NT2/D1 (cell line): ENCODE measurements around the gene MGARP.

Source experiments
- DNase-seq: peaks from one replicate; pipeline ENCODE4 v3.0.0-alpha.2; 2011; ENCODE audit warnings: low read depth, low spot score
- H3K27me3 ChIP-seq: 2 replicates; pipeline ENCODE4 v1.6.0; 2011; ENCODE audit warnings: mild to moderate bottlenecking; ENCODE audit not compliant: insufficient read length, insufficient read depth
- H3K36me3 ChIP-seq: 2 replicates; pipeline ENCODE4 v1.6.1; 2011; ENCODE audit warnings: mild to moderate bottlenecking, low read length, mixed read lengths; ENCODE audit not compliant: insufficient read depth, insufficient read length
- H3K4me1 ChIP-seq: 2 replicates; pipeline ENCODE4 v1.5.1; 2011; ENCODE audit not compliant: insufficient read depth, insufficient read length
- H3K4me3 ChIP-seq: 2 replicates; pipeline ENCODE4 v1.5.1; 2011; ENCODE audit warnings: low read depth; ENCODE audit not compliant: insufficient read length
- H3K9ac ChIP-seq: 2 replicates; pipeline ENCODE4 v1.6.0; 2011; ENCODE audit warnings: low read depth; ENCODE audit not compliant: insufficient read length
- H3K9me3 ChIP-seq: 2 replicates; pipeline ENCODE4 v1.5.1; 2011; ENCODE audit warnings: mild to moderate bottlenecking, low read length; ENCODE audit not compliant: insufficient read depth
- SUZ12 ChIP-seq: IDR thresholded peaks from 2 replicates; pipeline ENCODE4 v1.6.1; 2011; ENCODE audit not compliant: insufficient read length, insufficient read depth; ENCODE audit errors: extremely low read depth
- YY1 ChIP-seq: IDR thresholded peaks from 2 replicates; pipeline ENCODE4 v1.6.1; 2011; ENCODE audit not compliant: insufficient read length, insufficient read depth
- ZNF274 ChIP-seq: IDR thresholded peaks from 2 replicates; pipeline ENCODE4 v1.6.1; 2011; ENCODE audit warnings: mild to moderate bottlenecking, low read depth, low read length

The MGARP gene

GRCh38 chr4:139253046-139253445, 27.0 kb downstream of the MGARP start:
- DNase-seq = no peak

GRCh38 chr4:139247700-139248238, 32.3 kb downstream of the MGARP start:
- no peak overlapping the region for H3K4me3 ChIP-seq
- DNase-seq = no peak
- no peaks in the 10 kb centered on the region for H3K27me3 ChIP-seq
- H3K4me1 ChIP-seq = no peaks in the 10 kb centered on the region
- H3K9ac ChIP-seq = no peak overlapping the region
- TF ChIP-seq SUZ12 = no peak
- TF ChIP-seq ZNF274 = no peak
- no peak for TF ChIP-seq YY1
- H3K9me3 ChIP-seq = no peaks in the 10 kb centered on the region
- no peaks in the 10 kb centered on the region for H3K36me3 ChIP-seq

More at GRCh38 chr4:139253046-139253445, 27.0 kb downstream of the MGARP start:
- Histone ChIP-seq H3K9ac (no peak overlapping the region), H3K9me3 (no peaks in the 10 kb centered on the region), H3K4me1 (no peaks in the 10 kb centered on the region), H3K27me3 (no peaks in the 10 kb centered on the region), H3K4me3 (no peak overlapping the region), H3K36me3 (no peaks in the 10 kb centered on the region)
- TF ChIP-seq ZNF274 = no peak

DNA sequence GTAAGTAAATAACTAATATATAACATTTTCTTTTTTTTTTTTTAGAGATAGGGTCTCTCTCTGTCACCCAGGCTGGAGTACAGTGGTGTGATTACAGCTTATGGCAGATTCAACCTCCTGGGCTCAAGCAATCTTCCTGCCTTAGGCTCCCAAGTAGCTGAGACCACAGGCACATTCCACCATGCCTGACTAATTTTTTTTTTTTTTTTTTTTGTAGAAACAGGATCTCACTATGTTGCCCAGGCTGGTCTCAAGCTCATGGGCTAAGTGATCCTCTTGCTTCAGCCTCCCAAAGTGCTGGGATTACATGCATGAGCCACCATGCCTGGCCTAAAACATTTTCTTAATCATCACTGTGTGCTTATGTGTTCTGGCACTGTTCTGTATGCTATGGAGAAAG, 32.8 kb downstream of the MGARP start:
- Histone ChIP-seq H3K9me3 (no peaks in the 10 kb centered on the region), H3K27me3 (no peaks in the 10 kb centered on the region), H3K36me3 (no peaks in the 10 kb centered on the region), H3K4me3 (no peak overlapping the region), H3K4me1 (peaks cover 3% of the 10 kb centered on the region), H3K9ac (no peak overlapping the region)
- TF ChIP-seq ZNF274 (no peak), SUZ12 (no peak), YY1 (no peak)
- no peak for DNase-seq

- no peak overlapping the region for H3K9ac ChIP-seq
- H3K9me3 ChIP-seq = no peaks in the 10 kb centered on the region
These were observed 33.9 kb downstream of the MGARP start for GRCh38 chr4:139246166-139246565.

DNA sequence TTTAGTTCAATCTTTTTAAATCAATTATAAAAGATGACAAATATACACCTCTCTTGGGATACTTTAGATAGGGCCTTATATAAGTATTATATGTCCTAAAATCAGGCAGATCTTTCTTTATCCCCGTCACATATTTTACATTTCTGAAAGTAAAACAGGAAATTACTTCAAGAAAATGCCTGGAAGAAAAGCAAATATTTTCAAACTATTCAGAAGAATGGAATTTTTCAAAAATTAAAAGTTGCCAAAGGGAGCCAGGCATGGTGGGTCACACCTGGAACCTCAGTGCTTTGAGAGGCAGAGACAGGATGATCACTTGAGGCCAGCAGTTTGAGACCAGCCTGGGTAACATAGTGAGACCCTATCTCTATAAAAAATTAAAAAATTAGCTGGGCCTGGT, 34.4 kb downstream of the MGARP start:
- peaks cover 3% of the 10 kb centered on the region for H3K4me1 ChIP-seq
- no peak overlapping the region for H3K9ac ChIP-seq
- no peak overlapping the region for H3K4me3 ChIP-seq
- no peaks in the 10 kb centered on the region for H3K27me3 ChIP-seq
- TF ChIP-seq SUZ12 (no peak), ZNF274 (no peak)
- DNase-seq = no peak
- no peaks in the 10 kb centered on the region for H3K36me3 ChIP-seq
- no peaks in the 10 kb centered on the region for H3K9me3 ChIP-seq

More at GRCh38 chr4:139246166-139246565, 33.9 kb downstream of the MGARP start:
- TF ChIP-seq ZNF274 (no peak), SUZ12 (no peak), YY1 (no peak)
- Histone ChIP-seq H3K4me3 (no peak overlapping the region), H3K4me1 (peaks cover 3% of the 10 kb centered on the region), H3K36me3 (no peaks in the 10 kb centered on the region), H3K27me3 (no peaks in the 10 kb centered on the region)
- DNase-seq = no peak

DNA sequence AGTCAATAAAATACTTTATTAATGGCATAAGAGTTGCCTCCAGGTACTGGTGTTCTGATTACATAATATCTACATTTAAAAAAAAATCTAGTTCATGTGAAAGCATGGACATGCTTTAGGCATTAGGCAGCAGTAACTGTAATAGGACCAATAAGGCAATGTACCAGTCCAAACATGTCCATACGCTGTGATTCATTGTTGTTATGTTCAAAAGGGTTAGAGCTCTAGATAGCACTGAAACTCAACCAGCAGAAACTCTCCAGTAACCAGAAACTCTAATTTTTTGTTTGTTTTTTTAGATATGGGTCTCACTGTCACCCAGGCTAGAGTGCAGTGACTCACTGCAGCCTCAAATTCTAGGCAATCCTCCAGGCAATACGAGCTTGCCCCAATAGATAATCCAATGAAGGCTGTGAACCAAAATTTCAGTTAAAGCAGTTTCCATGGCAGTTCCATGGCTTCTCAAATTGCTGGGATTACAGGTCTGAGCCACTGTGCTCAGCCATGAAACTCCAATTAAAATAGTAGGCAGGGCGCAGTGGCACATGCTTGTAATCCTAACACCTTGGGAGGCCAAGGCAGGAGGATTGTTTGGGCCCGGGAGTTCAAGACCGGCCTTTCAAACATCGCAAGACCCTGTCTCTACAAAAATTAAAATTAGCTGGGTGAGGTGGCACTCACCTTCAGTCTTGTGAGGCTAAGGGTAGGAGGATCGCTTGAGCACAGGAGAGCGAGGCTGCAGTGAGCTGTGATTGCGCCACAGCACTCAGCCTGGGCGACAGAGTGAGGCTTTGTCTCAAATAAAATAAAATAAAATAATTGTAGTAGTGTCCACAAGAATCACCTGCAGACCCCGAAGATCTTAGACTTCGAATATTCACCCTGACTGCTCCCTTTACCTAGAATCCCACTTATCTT, 36.3 kb downstream of the MGARP start:
- DNase-seq = no peak
- Histone ChIP-seq H3K9me3 (peaks cover 8% of the 10 kb centered on the region), H3K4me3 (no peak overlapping the region), H3K27me3 (no peaks in the 10 kb centered on the region), H3K4me1 (peaks cover 3% of the 10 kb centered on the region), H3K9ac (no peak overlapping the region), H3K36me3 (no peaks in the 10 kb centered on the region)
- TF ChIP-seq SUZ12 (no peak), YY1 (no peak), ZNF274 (no peak)

DNA sequence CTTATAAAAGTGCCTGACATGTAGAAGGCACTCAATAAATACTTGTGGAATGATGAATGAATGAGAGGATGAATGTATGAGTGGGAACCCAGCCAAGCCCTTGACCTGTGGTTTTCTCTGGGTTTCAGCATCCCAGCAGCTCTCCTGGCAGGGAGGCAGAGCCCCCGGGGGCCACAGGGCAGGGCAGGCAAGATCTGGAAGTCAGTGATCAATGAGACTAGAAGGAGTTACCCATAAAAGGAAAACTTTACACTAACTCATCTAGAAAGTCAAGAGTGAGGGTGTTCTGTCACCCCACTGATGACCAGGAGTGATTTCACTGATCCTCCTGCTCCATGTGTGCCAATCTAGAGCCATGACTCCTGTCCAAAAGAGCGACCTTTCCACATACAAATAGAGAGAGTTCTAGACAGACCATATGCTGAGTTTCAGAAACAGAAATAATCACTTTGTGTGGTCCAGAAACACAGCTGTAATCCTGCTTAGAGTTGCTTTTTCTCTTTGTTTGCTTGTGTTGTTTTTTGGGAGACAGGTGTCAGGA, 37.4 kb downstream of the MGARP start:
- Histone ChIP-seq H3K27me3 (no peaks in the 10 kb centered on the region), H3K9ac (no peak overlapping the region), H3K4me1 (peaks cover 3% of the 10 kb centered on the region), H3K36me3 (no peaks in the 10 kb centered on the region), H3K9me3 (peaks cover 9% of the 10 kb centered on the region), H3K4me3 (no peak overlapping the region)
- TF ChIP-seq YY1 = no peak
- no peak for TF ChIP-seq ZNF274
- TF ChIP-seq SUZ12 = no peak
- DNase-seq = no peak
